HG03039 (cell line): Measurements from ENCODE around the gene RPS6KA3.

Experiments
- ATAC-seq: cut with Tn5 transposase; IDR thresholded peaks from one replicate; pipeline ENCODE4 v1.9.1; 2021; ENCODE audit warnings: mild to moderate bottlenecking, moderate library complexity; ENCODE audit not compliant: unreplicated experiment

The RPS6KA3 gene

DNA sequence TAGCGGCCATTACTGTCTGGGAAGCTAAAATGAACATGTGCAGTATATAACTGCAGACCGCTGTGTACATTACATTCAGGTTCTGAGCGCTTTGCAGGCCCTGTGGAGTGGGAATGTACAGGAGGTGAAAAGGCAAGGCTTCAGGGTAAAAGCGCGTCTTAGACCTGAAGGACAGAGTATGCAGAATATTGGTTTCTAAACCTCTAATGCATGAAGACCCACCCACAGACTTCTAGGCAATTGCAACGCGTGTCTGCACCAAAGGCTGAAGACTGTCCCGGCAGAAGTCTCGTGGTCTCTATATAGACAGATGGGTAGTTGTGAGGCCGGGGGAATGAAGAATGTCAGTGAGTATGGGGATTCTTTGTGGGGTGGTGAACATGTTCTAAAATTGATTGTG is 155.4 kb downstream of the RPS6KA3 start:
- ATAC-seq, result no peak

- ATAC-seq, result no peak
These were observed 164.7 kb downstream of the RPS6KA3 start for GRCh38 chrX:20101934-20102581.
